ENCODE data around the gene ITPRIPL1. TPM values are rescaled to one million over a fixed set of nuclear protein-coding genes. Genes with fewer than 3 reads are reported as not detected.

Gene ITPRIPL1
- polyA plus RNA-seq (2013, experiment 1 of 2): 1.4 TPM
- polyA plus RNA-seq (2013, experiment 2 of 2): 1.4 TPM

- no peak within 1 kb of the TSS for H2AK5ac ChIP-seq (ENCODE audit: low read length, severe bottlenecking)
- peak within 1 kb of the TSS; percentile 16 to 83 for H3K18ac ChIP-seq (ENCODE audit: low read depth in 1 of 2, low read length in 2 of 2)
- H3K9me3 ChIP-seq (ENCODE audit: control insufficient read depth, low read length): no peaks in the 10 kb centered on the region
- peak within 1 kb of the TSS; percentile 93 for H2AFZ ChIP-seq (ENCODE audit: low read depth, low read length)
- peak within 1 kb of the TSS in 1 of 2 experiments; percentile 9 for H3K14ac ChIP-seq (ENCODE audit: low read length in 2 of 2)
- peak within 1 kb of the TSS; percentile 79 for H2BK15ac ChIP-seq (ENCODE audit: low read depth, poor library complexity, severe bottlenecking)
- H3K4me1 ChIP-seq (ENCODE audit: control insufficient read depth, insufficient read depth, low read depth, low read length): peaks cover 21% of the 10 kb centered on the region
- H4K91ac ChIP-seq (ENCODE audit: low read length): peak within 1 kb of the TSS; percentile 57
- no peak within 1 kb of the TSS for H3K23ac ChIP-seq (ENCODE audit: low read length in 2 of 2)
- peak within 1 kb of the TSS in 1 of 2 experiments; percentile 49 for H3K4ac ChIP-seq (ENCODE audit: low read depth in 1 of 2, low read length in 2 of 2)
- peak within 1 kb of the TSS; percentile 61 to 77 for H3K4me3 ChIP-seq (ENCODE audit: insufficient read depth in 1 of 2, low read depth in 1 of 2, low read length in 2 of 2)
- H2BK12ac ChIP-seq (ENCODE audit: low read length in 2 of 2): peak within 1 kb of the TSS in 1 of 2 experiments; percentile 51
- peak within 1 kb of the TSS; percentile 86 for H3K4me2 ChIP-seq (ENCODE audit: low read length, poor library complexity, severe bottlenecking)
- H3K27ac ChIP-seq (ENCODE audit: low read length, poor library complexity, severe bottlenecking): no peak within 1 kb of the TSS
- WGBS: 6% methylated on average over 53 of the region's 58 CpGs
- no peak within 1 kb of the TSS for H2BK120ac ChIP-seq (ENCODE audit: low read depth, low read length)
- DNase-seq: no peak
- peaks cover 0 to 10% of the 10 kb centered on the region in 2 experiments for H3K36me3 ChIP-seq (ENCODE audit: control insufficient read depth in 1 of 2, insufficient read depth in 2 of 2, low read depth in 1 of 2, low read length in 2 of 2)
- H3K9ac ChIP-seq (ENCODE audit: low read length): peak within 1 kb of the TSS; percentile 79
- H3K79me1 ChIP-seq (replicated peaks; ENCODE audit: low read length, poor library complexity, severe bottlenecking): peaks cover 1% of the 10 kb centered on the region
- peak within 1 kb of the TSS; percentile 81 for H4K8ac ChIP-seq (ENCODE audit: low read length)
- H2BK5ac ChIP-seq (ENCODE audit: low read depth, low read length, poor library complexity, severe bottlenecking): no peak within 1 kb of the TSS
- peaks cover 13 to 43% of the 10 kb centered on the region in 2 experiments for H3K27me3 ChIP-seq (ENCODE audit: control insufficient read depth in 1 of 2, insufficient read depth in 1 of 2, low read length in 2 of 2)
Measured at GRCh38 chr2:96325041-96325883, at the start of gene ITPRIPL1. Gene ITPRIPL1, plus strand, starts transcription at chr2:96325317. Its CDS starts 523 bp downstream, at chr2:96325840.

- no peak overlapping the region for H2BK15ac ChIP-seq (ENCODE audit: low read depth, poor library complexity, severe bottlenecking)
- no peak overlapping the region for H2AFZ ChIP-seq (ENCODE audit: low read depth, low read length)
- no peak overlapping the region for H2BK120ac ChIP-seq (ENCODE audit: low read depth, low read length)
- no peak overlapping the region for H3K4ac ChIP-seq (ENCODE audit: low read depth in 1 of 2, low read length in 2 of 2)
- no peak overlapping the region for H2AK5ac ChIP-seq (ENCODE audit: low read length, severe bottlenecking)
- H4K8ac ChIP-seq (ENCODE audit: low read length): no peak overlapping the region
- no peak overlapping the region for H3K4me3 ChIP-seq (ENCODE audit: insufficient read depth in 1 of 2, low read depth in 1 of 2, low read length in 2 of 2)
- no peak overlapping the region for H3K23ac ChIP-seq (ENCODE audit: low read length in 2 of 2)
- peaks cover 67 to 85% of the 10 kb centered on the region in 2 experiments for H3K36me3 ChIP-seq (ENCODE audit: control insufficient read depth in 1 of 2, insufficient read depth in 2 of 2, low read depth in 1 of 2, low read length in 2 of 2)
- H3K27me3 ChIP-seq (ENCODE audit: control insufficient read depth in 1 of 2, insufficient read depth in 1 of 2, low read length in 2 of 2): no peaks in the 10 kb centered on the region
- H3K27ac ChIP-seq (ENCODE audit: low read length, poor library complexity, severe bottlenecking): no peak overlapping the region
- peaks cover 13% of the 10 kb centered on the region for H3K79me1 ChIP-seq (replicated peaks; ENCODE audit: low read length, poor library complexity, severe bottlenecking)
- H3K9me3 ChIP-seq (ENCODE audit: control insufficient read depth, low read length): no peaks in the 10 kb centered on the region
- no peaks in the 10 kb centered on the region for H3K4me1 ChIP-seq (ENCODE audit: control insufficient read depth, insufficient read depth, low read depth, low read length)
- no peak for DNase-seq
- H3K14ac ChIP-seq (ENCODE audit: low read length in 2 of 2): no peak overlapping the region
- no peak overlapping the region for H3K4me2 ChIP-seq (ENCODE audit: low read length, poor library complexity, severe bottlenecking)
- WGBS: 98% methylated on average over 21 of the region's 21 CpGs
- no peak overlapping the region for H2BK5ac ChIP-seq (ENCODE audit: low read depth, low read length, poor library complexity, severe bottlenecking)
- no peak overlapping the region for H3K9ac ChIP-seq (ENCODE audit: low read length)
- no peak overlapping the region for H4K91ac ChIP-seq (ENCODE audit: low read length)
- no peak overlapping the region for H3K18ac ChIP-seq (ENCODE audit: low read depth in 1 of 2, low read length in 2 of 2)
- H2BK12ac ChIP-seq (ENCODE audit: low read length in 2 of 2): no peak overlapping the region
Measured at GRCh38 chr2:96276787-96277499, 48.2 kb upstream of the ITPRIPL1 start.

- H3K14ac ChIP-seq (ENCODE audit: low read length in 2 of 2): no peak overlapping the region
- H3K9me3 ChIP-seq (ENCODE audit: control insufficient read depth, low read length): no peaks in the 10 kb centered on the region
- H3K18ac ChIP-seq (ENCODE audit: low read depth in 1 of 2, low read length in 2 of 2): no peak overlapping the region
- H2BK12ac ChIP-seq (ENCODE audit: low read length in 2 of 2): no peak overlapping the region
- no peak overlapping the region for H4K91ac ChIP-seq (ENCODE audit: low read length)
- H3K36me3 ChIP-seq (ENCODE audit: control insufficient read depth in 1 of 2, insufficient read depth in 2 of 2, low read depth in 1 of 2, low read length in 2 of 2): peaks cover 93 to 98% of the 10 kb centered on the region in 2 experiments
- no peak overlapping the region for H3K4ac ChIP-seq (ENCODE audit: low read depth in 1 of 2, low read length in 2 of 2)
- H3K27me3 ChIP-seq (ENCODE audit: control insufficient read depth in 1 of 2, insufficient read depth in 1 of 2, low read length in 2 of 2): no peaks in the 10 kb centered on the region
- no peaks in the 10 kb centered on the region for H3K4me1 ChIP-seq (ENCODE audit: control insufficient read depth, insufficient read depth, low read depth, low read length)
- H2BK120ac ChIP-seq (ENCODE audit: low read depth, low read length): no peak overlapping the region
- no peak for DNase-seq
- H2AFZ ChIP-seq (ENCODE audit: low read depth, low read length): no peak overlapping the region
- H3K79me1 ChIP-seq (replicated peaks; ENCODE audit: low read length, poor library complexity, severe bottlenecking): peaks cover 12% of the 10 kb centered on the region
- H2BK5ac ChIP-seq (ENCODE audit: low read depth, low read length, poor library complexity, severe bottlenecking): no peak overlapping the region
- no peak overlapping the region for H3K23ac ChIP-seq (ENCODE audit: low read length in 2 of 2)
- H3K4me2 ChIP-seq (ENCODE audit: low read length, poor library complexity, severe bottlenecking): no peak overlapping the region
- H3K27ac ChIP-seq (ENCODE audit: low read length, poor library complexity, severe bottlenecking): no peak overlapping the region
- no peak overlapping the region for H2AK5ac ChIP-seq (ENCODE audit: low read length, severe bottlenecking)
- H4K8ac ChIP-seq (ENCODE audit: low read length): no peak overlapping the region
- no peak overlapping the region for H3K4me3 ChIP-seq (ENCODE audit: insufficient read depth in 1 of 2, low read depth in 1 of 2, low read length in 2 of 2)
- no peak overlapping the region for H3K9ac ChIP-seq (ENCODE audit: low read length)
- no peak overlapping the region for H2BK15ac ChIP-seq (ENCODE audit: low read depth, poor library complexity, severe bottlenecking)
- 98% methylated on average over 6 of the region's 6 CpGs for WGBS
Measured at GRCh38 chr2:96287273-96287856, 37.8 kb upstream of the ITPRIPL1 start.

- no peak for DNase-seq
- no peak overlapping the region for H3K4ac ChIP-seq (ENCODE audit: low read depth in 1 of 2, low read length in 2 of 2)
- WGBS: 99% methylated on average over 5 of the region's 5 CpGs
- no peak overlapping the region for H4K8ac ChIP-seq (ENCODE audit: low read length)
- no peak overlapping the region for H3K9ac ChIP-seq (ENCODE audit: low read length)
- no peak overlapping the region for H3K18ac ChIP-seq (ENCODE audit: low read depth in 1 of 2, low read length in 2 of 2)
- H3K27ac ChIP-seq (ENCODE audit: low read length, poor library complexity, severe bottlenecking): no peak overlapping the region
- no peak overlapping the region for H2AFZ ChIP-seq (ENCODE audit: low read depth, low read length)
- H3K4me1 ChIP-seq (ENCODE audit: control insufficient read depth, insufficient read depth, low read depth, low read length): no peaks in the 10 kb centered on the region
- no peak overlapping the region for H2BK15ac ChIP-seq (ENCODE audit: low read depth, poor library complexity, severe bottlenecking)
- H3K4me3 ChIP-seq (ENCODE audit: insufficient read depth in 1 of 2, low read depth in 1 of 2, low read length in 2 of 2): no peak overlapping the region
- H3K14ac ChIP-seq (ENCODE audit: low read length in 2 of 2): no peak overlapping the region
- peaks cover 18% of the 10 kb centered on the region for H3K79me1 ChIP-seq (replicated peaks; ENCODE audit: low read length, poor library complexity, severe bottlenecking)
- no peak overlapping the region for H3K4me2 ChIP-seq (ENCODE audit: low read length, poor library complexity, severe bottlenecking)
- H2AK5ac ChIP-seq (ENCODE audit: low read length, severe bottlenecking): no peak overlapping the region
- no peak overlapping the region for H3K23ac ChIP-seq (ENCODE audit: low read length in 2 of 2)
- no peak overlapping the region for H4K91ac ChIP-seq (ENCODE audit: low read length)
- H3K27me3 ChIP-seq (ENCODE audit: control insufficient read depth in 1 of 2, insufficient read depth in 1 of 2, low read length in 2 of 2): no peaks in the 10 kb centered on the region
- no peak overlapping the region for H2BK12ac ChIP-seq (ENCODE audit: low read length in 2 of 2)
- no peaks in the 10 kb centered on the region for H3K9me3 ChIP-seq (ENCODE audit: control insufficient read depth, low read length)
- peaks cover 73 to 98% of the 10 kb centered on the region in 2 experiments for H3K36me3 ChIP-seq (ENCODE audit: control insufficient read depth in 1 of 2, insufficient read depth in 2 of 2, low read depth in 1 of 2, low read length in 2 of 2)
- no peak overlapping the region for H2BK120ac ChIP-seq (ENCODE audit: low read depth, low read length)
- H2BK5ac ChIP-seq (ENCODE audit: low read depth, low read length, poor library complexity, severe bottlenecking): no peak overlapping the region
Measured at GRCh38 chr2:96291751-96292150, 33.4 kb upstream of the ITPRIPL1 start.

All from mesenchymal stem cell (in vitro differentiated cells and primary cell).